HepG2 (cell line): Measurements from ENCODE around the gene ULK4. TPM values are rescaled to one million over a fixed set of nuclear protein-coding genes. Genes with fewer than 3 reads are reported as not detected.

Experiments used
- ATAC-seq: fragments of 200-7000 bp; cut with Tn5 transposase; 3 replicates; pipeline ENCODE4 v1.9.1; 2020; ENCODE audit warnings: mild to moderate bottlenecking, moderate library complexity
- Bru-seq: library from RNA; stranded (reverse); fragments of 400-500 nt; gene quantifications from one replicate; lab custom pipeline; 2021; lab: Mats Ljungman, UMichigan
- BruChase-seq, 2 experiments: library from RNA; stranded (reverse); fragments of 400-500 nt; gene quantifications; one replicate each; lab custom pipeline; 2021; lab: Mats Ljungman, UMichigan
- BruUV-seq: library from RNA; stranded (reverse); fragments of 400-500 nt; replicated peaks from 2 replicates; lab custom pipeline; 2021; lab: Mats Ljungman, UMichigan
- CTCF ChIA-PET: fragments of 300-600 bp; formaldehyde crosslinking; extraction: SDS; loops from one replicate; lab custom pipeline; 2021; ENCODE audit warnings: low total read pairs, inconsistent platforms, low intra/inter-chr PET ratio; lab: Yijun Ruan, JAX
- POLR2A ChIA-PET: fragments of 350-600 bp; sonication (Branson Sonifier 250); formaldehyde crosslinking; loops from one replicate; lab custom pipeline; 2020; ENCODE audit warnings: antibody characterized with exemption, inconsistent platforms; lab: Yijun Ruan, JAX
- DNase-seq: peaks from one replicate; pipeline ENCODE4 v3.0.0-alpha.2; 2015; ENCODE audit warnings: low spot score
- FAIRE-seq: peaks from 3 replicates; lab custom pipeline; 2011; peaks lifted over from hg19 to GRCh38; lab: Jason Lieb, UNC
- H2AFZ ChIP-seq: one replicate; pipeline ENCODE4 v1.6.1; 2011; ENCODE audit warnings: low read length, inconsistent platforms
- H3K27ac ChIP-seq: fragments of 300-600 bp; 3 replicates; pipeline ENCODE4 v1.8.0; 2011; ENCODE audit warnings: mixed run types, mild to moderate bottlenecking, mixed read lengths, low read length, inconsistent platforms; ENCODE audit not compliant: insufficient read depth; ENCODE audit errors: extremely low read length
- H3K27me3 ChIP-seq, 2 experiments: fragments of 200-600 bp in 1 of 2; 2 replicates in 1 of 2; 3 replicates in 1 of 2; pipeline versions ENCODE4 v1.6.0 to v1.8.0; 2011; ENCODE audit warnings: low read length in 2 of 2, mild to moderate bottlenecking in 2 of 2, moderate library complexity in 2 of 2, inconsistent platforms in 1 of 2; ENCODE audit not compliant: insufficient read depth in 2 of 2, control insufficient read depth in 1 of 2
- H3K36me3 ChIP-seq, 2 experiments: fragments of 200-600 bp in 1 of 2; replicated peaks in 1 of 2; 2 replicates in 1 of 2; 3 replicates in 1 of 2; pipeline versions ENCODE4 v1.5.1 to v1.8.0; 2011; ENCODE audit warnings: low read length in 2 of 2, inconsistent platforms in 1 of 2; ENCODE audit not compliant: insufficient read depth in 2 of 2, control insufficient read depth in 1 of 2
- H3K4me1 ChIP-seq: 2 replicates; pipeline ENCODE4 v1.5.1; 2012; ENCODE audit warnings: low read length, inconsistent platforms; ENCODE audit not compliant: insufficient read depth
- H3K4me2 ChIP-seq: 2 replicates; pipeline ENCODE4 v1.6.0; 2011; ENCODE audit warnings: low read depth, low read length, inconsistent platforms
- H3K4me3 ChIP-seq, 3 experiments: fragments of 200-600 bp in 1 of 3; sonication (generic), shearing (Covaris generic) in 1 of 3; replicated peaks in 1 of 3; 2 replicates each; pipeline ENCODE4 v1.5.1; 2011 to 2016; ENCODE audit warnings: low read length in 3 of 3, inconsistent platforms in 2 of 3, low read depth in 2 of 3, mild to moderate bottlenecking in 2 of 3, control low read depth in 1 of 3, mixed read lengths in 1 of 3; ENCODE audit not compliant: insufficient read depth in 1 of 3
- H3K79me2 ChIP-seq: one replicate; pipeline ENCODE4 v1.6.1; 2011; ENCODE audit warnings: low read length, inconsistent platforms; ENCODE audit not compliant: insufficient read depth
- H3K9ac ChIP-seq: 2 replicates; pipeline ENCODE4 v1.6.0; 2011; ENCODE audit warnings: mild to moderate bottlenecking, low read depth, low read length, inconsistent platforms; ENCODE audit not compliant: insufficient read depth
- H3K9me3 ChIP-seq: 2 replicates; pipeline ENCODE4 v1.5.1; 2012; ENCODE audit warnings: mild to moderate bottlenecking, low read length
- H4K20me1 ChIP-seq: 2 replicates; pipeline ENCODE4 v1.6.0; 2011; ENCODE audit warnings: inconsistent platforms, mild to moderate bottlenecking, low read length, moderate library complexity; ENCODE audit not compliant: insufficient read depth
- ATF7 ChIP-seq, 2 experiments: fragments of 450-650 bp in 1 of 2; sonication (generic) in 1 of 2; formaldehyde crosslinking in 1 of 2; IDR thresholded peaks; 2 replicates each; pipeline versions ENCODE4 v1.4.0 to v1.6.1; 2016 to 2020; ENCODE audit warnings: antibody characterized with exemption in 1 of 2, mild to moderate bottlenecking in 1 of 2, missing genetic modification reagents in 1 of 2
- CBX5 ChIP-seq: sonication (generic); formaldehyde crosslinking; IDR thresholded peaks from 2 replicates; pipeline ENCODE4 v1.4.0; 2020; ENCODE audit warnings: missing genetic modification reagents, borderline replicate concordance
- ELF3 ChIP-seq: IDR thresholded peaks from 2 replicates; pipeline ENCODE4 v1.6.1; 2016; ENCODE audit warnings: missing genetic modification reagents, missing compliant biosample characterization
- KMT2B ChIP-seq: IDR thresholded peaks from 2 replicates; pipeline ENCODE4 v1.6.1; 2016; ENCODE audit warnings: missing genetic modification reagents, missing compliant biosample characterization
- MLLT10 ChIP-seq: sonication (generic); formaldehyde crosslinking; IDR thresholded peaks from 2 replicates; pipeline ENCODE4 v1.4.0; 2020; ENCODE audit warnings: missing genetic modification reagents
- MXD4 ChIP-seq: IDR thresholded peaks from 2 replicates; pipeline ENCODE4 v1.6.1; 2016; ENCODE audit warnings: mild to moderate bottlenecking, missing biosample characterization, missing genetic modification reagents
- ZKSCAN8 ChIP-seq: IDR thresholded peaks from 2 replicates; pipeline ENCODE4 v1.6.1; 2016; ENCODE audit warnings: borderline replicate concordance, missing genetic modification reagents, missing compliant biosample characterization
- ZNF264 ChIP-seq: sonication (generic); formaldehyde crosslinking; IDR thresholded peaks from 2 replicates; pipeline ENCODE4 v1.4.0; 2020; ENCODE audit warnings: missing genetic modification reagents
- WGBS: methylation state at CpG from one replicate; pipeline ENCODE4 v1.1.6; 2017; ENCODE audit warnings: low lambda C conversion rate; 5-methylcytosine and 5-hydroxymethylcytosine counted together
- in situ Hi-C: cut with HindIII; loops from 2 replicates; pipeline ENCODE4 v1.10.0; 2017; ENCODE audit warnings: low pct_unique_long_range_greater_than_20kb; ENCODE audit not compliant: extremely low pct_ligation_motif_present
- intact Hi-C: fragments of 100-400 bp; cut with micrococcal nuclease; formaldehyde crosslinking; loops from one replicate; pipeline ENCODE4 v1.10.0; 2022; ENCODE audit not compliant: unreplicated experiment
- long read RNA-seq, 2 experiments: library from RNA in 1 of 2; library from polyadenylated mRNA in 1 of 2; stranded (forward) in 1 of 2; unstranded in 1 of 2; transcript quantifications; one replicate each; pipeline ENCODE4 v2.0.0, GENCODE V29; 2019 to 2022
- polyA minus RNA-seq, 3 experiments: library from RNA; depleted of rRNA, polyadenylated mRNA; stranded (reverse); fragments of >200 nt; gene quantifications; 2 replicates each; pipeline ENCODE4 v1.2.3, GENCODE V29; 2011; ENCODE audit warnings: low replicate concordance in 1 of 3
- polyA plus RNA-seq, 8 experiments: library from polyadenylated mRNA; depleted of rRNA in 3 of 8; stranded (reverse) in 7 of 8; unstranded in 1 of 8; fragments of >200 nt; fragmentation: Illumina TruSeq in 4 of 8; extraction: Trizol in 4 of 8; gene quantifications; 2 replicates each; pipeline versions ENCODE4 v1.2.1 to v1.2.3, GENCODE V29; 2011 to 2016; ENCODE audit warnings: low read depth in 4 of 8, missing spikeins in 1 of 8, mixed read lengths in 1 of 8; ENCODE audit not compliant: insufficient read depth in 1 of 8
- total RNA-seq, 5 experiments: library from RNA; depleted of rRNA; stranded (reverse); fragments of >200 nt; fragmentation: Illumina TruSeq; extraction: Trizol; gene quantifications; 2 replicates each; pipeline ENCODE4 v1.2.3, GENCODE V29; 2016; ENCODE audit warnings: low read depth in 1 of 5
- TF ChIP-seq, protein P1 (sequence below): sonication (generic); formaldehyde crosslinking; IDR thresholded peaks from 2 replicates; pipeline ENCODE4 v1.4.0; 2020; ENCODE audit warnings: missing genetic modification reagents
- TF ChIP-seq, protein P2 (sequence below): sonication (generic); formaldehyde crosslinking; IDR thresholded peaks from 2 replicates; pipeline ENCODE4 v1.8.1; 2023; ENCODE audit warnings: missing genetic modification reagents, inconsistent platforms, borderline replicate concordance
- TF ChIP-seq, protein P3 (sequence below): sonication (generic); formaldehyde crosslinking; IDR thresholded peaks from 2 replicates; pipeline ENCODE4 v1.8.0; 2022; ENCODE audit warnings: missing genetic modification reagents, mild to moderate bottlenecking, borderline replicate concordance

The ULK4 gene
- total RNA-seq (2016; rRNA removed; fragmentation: Illumina TruSeq; extraction: Trizol) (9.0 and 11.8 TPM in 2 replicates), polyA plus RNA-seq (2011; rRNA removed) (4.8 and 6.7 TPM in 2 replicates), polyA minus RNA-seq (2011; rRNA and poly(A)+ RNA removed; ENCODE audit: low replicate concordance) (11.5 and 14.4 TPM in 2 replicates), Bru-seq, nascent RNA (percentile 42 among the genes with signal in this experiment), BruChase-seq, experiment 1, labeled RNA remaining after a 6-hour chase (percentile 33 among the genes with signal in this experiment), BruChase-seq, experiment 2, labeled RNA remaining after a 2-hour chase (percentile 42 among the genes with signal in this experiment)
- 8.1 and 9.0 TPM in 2 replicates for total RNA-seq (2016; cell fraction: cytosol; rRNA removed; fragmentation: Illumina TruSeq; extraction: Trizol; ENCODE audit: low read depth)
- total RNA-seq (2016; cell fraction: insoluble cytoplasmic fraction; rRNA removed; fragmentation: Illumina TruSeq; extraction: Trizol), result 10.5 and 11.3 TPM in 2 replicates
- total RNA-seq (2016; cell fraction: membrane; rRNA removed; fragmentation: Illumina TruSeq; extraction: Trizol), result 10.1 and 11.3 TPM in 2 replicates
- 30.1 and 34.2 TPM in 2 replicates for total RNA-seq (2016; cell fraction: nucleus; rRNA removed; fragmentation: Illumina TruSeq; extraction: Trizol)
- 3.2 and 4.8 TPM in 2 replicates for polyA plus RNA-seq (2011; cell fraction: cytosol; rRNA removed)
- 3.9 and 4.0 TPM in 2 replicates for polyA plus RNA-seq (2011; cell fraction: nucleus; rRNA removed)
- polyA plus RNA-seq (2012), result 5.1 and 6.6 TPM in 2 replicates
- polyA plus RNA-seq (2016; cell fraction: cytosol; fragmentation: Illumina TruSeq; extraction: Trizol; ENCODE audit: low read depth), result 3.7 and 4.0 TPM in 2 replicates
- 5.0 and 5.8 TPM in 2 replicates for polyA plus RNA-seq (2016; cell fraction: insoluble cytoplasmic fraction; fragmentation: Illumina TruSeq; extraction: Trizol; ENCODE audit: low read depth)
- polyA plus RNA-seq (2016; cell fraction: membrane; fragmentation: Illumina TruSeq; extraction: Trizol; ENCODE audit: low read depth), result 5.0 TPM in 2 replicates
- polyA plus RNA-seq (2016; cell fraction: nucleus; fragmentation: Illumina TruSeq; extraction: Trizol; ENCODE audit: insufficient read depth, low read depth), result 4.6 and 4.8 TPM in 2 replicates
- 2.4 and 2.8 TPM in 2 replicates for polyA minus RNA-seq (2011; cell fraction: cytosol; rRNA and poly(A)+ RNA removed)
- polyA minus RNA-seq (2011; cell fraction: nucleus; rRNA and poly(A)+ RNA removed), result 34.6 and 36.6 TPM in 2 replicates
- long read RNA-seq, experiment 1, partial matches to known transcripts, result 1 of 15 reads
- long read RNA-seq, experiment 1, other reads (novel, unspliced or antisense), result 14 of 15 reads
- long read RNA-seq, experiment 2, full-length matches to known transcripts, result 1 of 19 reads
- long read RNA-seq, experiment 2, partial matches to known transcripts, result 4 of 19 reads
- long read RNA-seq, experiment 2, other reads (novel, unspliced or antisense), result 14 of 19 reads

DNA sequence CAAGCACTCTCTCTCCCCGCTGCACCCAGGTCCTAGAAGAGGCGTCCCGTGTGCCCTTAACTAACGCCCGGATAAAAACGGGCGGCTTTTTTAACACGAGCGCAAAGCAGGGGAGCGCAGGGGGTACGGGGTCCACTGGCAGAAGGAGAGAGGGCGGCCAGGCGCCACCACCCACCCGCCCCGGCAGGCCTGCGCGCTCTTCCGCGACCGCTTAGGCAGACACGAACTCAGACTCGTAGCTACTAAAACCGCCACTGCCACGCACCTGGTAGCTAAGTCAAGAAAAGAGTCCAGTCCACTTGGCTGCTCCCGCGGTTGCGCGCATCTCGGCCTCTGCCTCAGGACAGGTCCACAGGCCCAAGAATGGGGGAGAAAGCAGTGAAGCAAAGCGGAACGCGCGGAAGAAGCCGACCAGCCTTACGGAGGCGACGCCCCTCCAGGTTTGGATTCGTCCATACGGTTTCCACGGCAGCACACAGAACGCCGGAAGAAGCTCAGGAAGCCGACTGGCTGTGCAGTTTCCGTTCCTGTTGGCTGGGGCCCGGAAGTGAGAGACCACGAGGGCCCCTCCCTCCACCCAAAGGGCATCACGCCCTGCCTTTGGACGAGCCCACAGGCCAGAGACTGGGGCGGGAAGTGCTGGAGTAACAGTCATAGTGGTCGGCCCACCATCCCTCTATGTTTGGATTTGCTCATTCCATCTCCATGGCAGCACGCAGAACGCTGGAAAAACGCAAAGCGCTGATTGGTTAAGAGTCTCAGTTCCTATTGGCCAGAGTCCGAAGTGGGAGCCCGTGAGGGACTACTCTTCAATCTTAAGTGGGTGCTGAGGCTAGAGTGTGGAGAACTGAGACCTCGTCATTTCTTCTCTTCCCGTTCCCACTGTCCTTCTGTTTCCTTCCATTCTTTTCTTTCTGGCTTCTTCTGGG lies at the start of gene ULK4:
ULK4 (minus strand) TSS at position 353 of the 929 bp plus-strand sequence. CDS start 7,344 bp downstream, outside the sequence.
- Histone ChIP-seq H3K9ac (peak within 1 kb of the TSS; percentile 69), H3K4me1 (peaks cover 16% of the 10 kb centered on the region), H2AFZ (peak within 1 kb of the TSS; percentile 97), H3K4me3 (peak within 1 kb of the TSS; percentile 70 to 88 (median 87)), H3K4me2 (peak within 1 kb of the TSS; percentile 85), H4K20me1 (no peaks in the 10 kb centered on the region), H3K27me3 (peaks cover 0 to 10% of the 10 kb centered on the region in 2 experiments; a peak in 2 of 5 replicates), H3K79me2 (peaks cover 5% of the 10 kb centered on the region), H3K27ac (peak within 1 kb of the TSS; percentile 75), H3K36me3 (no peaks in the 10 kb centered on the region), H3K9me3 (no peaks in the 10 kb centered on the region)
- under 1% methylated on average over 33 of the region's 58 CpGs for WGBS
- ATAC-seq (peak; percentile 93), DNase-seq (peak; percentile 98), FAIRE-seq (peak; percentile 99)
- intact Hi-C loops (loop anchor here (1.0 kb wide), 1 partner anchor 137 kb away; no protein-coding TSS in a partner anchor), in situ Hi-C loops (no loop called here)
- ChIA-PET CTCF (no interaction called here), POLR2A (interaction anchor here (0.8 to 1.0 kb wide), 5 partner anchors 74 to 198 kb away, joined by 3 to 5 read pairs (median 4); no protein-coding TSS in a partner anchor)
- no TSS peak for BruUV-seq
- TF ChIP-seq ATF7 (IDR thresholded peaks at IDR 0.05) (peak; percentile 79), ATF7 (CRISPR knock-in tag; IDR thresholded peaks at IDR 0.05) (peak; percentile 27; the same call in 1 of the 2 replicates), ZKSCAN8 (peak; percentile 45; the same call in 1 of the 2 replicates), KMT2B (CRISPR knock-in tag) (peak; percentile 86; the same call in 1 of the 2 replicates), ZNF264 (CRISPR knock-in tag) (0 out of 2 replicates have a peak, but pooled peaks have one; percentile 41), MXD4 (peak; percentile 99), CBX5 (CRISPR knock-in tag) (peak; percentile 60; the same call in 1 of the 2 replicates), ELF3 (CRISPR knock-in tag) (peak; percentile 92), MLLT10 (CRISPR knock-in tag) (no peak)
- TF ChIP-seq, protein P1, sequence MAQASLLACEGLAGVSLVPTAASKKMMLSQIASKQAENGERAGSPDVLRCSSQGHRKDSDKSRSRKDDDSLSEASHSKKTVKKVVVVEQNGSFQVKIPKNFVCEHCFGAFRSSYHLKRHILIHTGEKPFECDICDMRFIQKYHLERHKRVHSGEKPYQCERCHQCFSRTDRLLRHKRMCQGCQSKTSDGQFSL (CRISPR knock-in tag), result no peak; the same call in 1 of the 2 replicates
- TF ChIP-seq, protein P2, sequence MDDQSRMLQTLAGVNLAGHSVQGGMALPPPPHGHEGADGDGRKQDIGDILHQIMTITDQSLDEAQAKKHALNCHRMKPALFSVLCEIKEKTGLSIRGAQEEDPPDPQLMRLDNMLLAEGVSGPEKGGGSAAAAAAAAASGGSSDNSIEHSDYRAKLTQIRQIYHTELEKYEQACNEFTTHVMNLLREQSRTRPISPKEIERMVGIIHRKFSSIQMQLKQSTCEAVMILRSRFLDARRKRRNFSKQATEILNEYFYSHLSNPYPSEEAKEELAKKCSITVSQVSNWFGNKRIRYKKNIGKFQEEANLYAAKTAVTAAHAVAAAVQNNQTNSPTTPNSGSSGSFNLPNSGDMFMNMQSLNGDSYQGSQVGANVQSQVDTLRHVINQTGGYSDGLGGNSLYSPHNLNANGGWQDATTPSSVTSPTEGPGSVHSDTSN, result no peak
- TF ChIP-seq, protein P3, sequence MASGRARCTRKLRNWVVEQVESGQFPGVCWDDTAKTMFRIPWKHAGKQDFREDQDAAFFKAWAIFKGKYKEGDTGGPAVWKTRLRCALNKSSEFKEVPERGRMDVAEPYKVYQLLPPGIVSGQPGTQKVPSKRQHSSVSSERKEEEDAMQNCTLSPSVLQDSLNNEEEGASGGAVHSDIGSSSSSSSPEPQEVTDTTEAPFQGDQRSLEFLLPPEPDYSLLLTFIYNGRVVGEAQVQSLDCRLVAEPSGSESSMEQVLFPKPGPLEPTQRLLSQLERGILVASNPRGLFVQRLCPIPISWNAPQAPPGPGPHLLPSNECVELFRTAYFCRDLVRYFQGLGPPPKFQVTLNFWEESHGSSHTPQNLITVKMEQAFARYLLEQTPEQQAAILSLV, result no peak
